Thyroid gland (tissue), 4 donors: ENCODE results near the gene CTSV. TPM values are rescaled to one million over a fixed set of nuclear protein-coding genes. Genes with fewer than 3 reads are reported as not detected.
"Not testable (repeated sequence)": the region's sequence is repeated elsewhere in the genome, so short reads cannot be mapped to it uniquely, and the experiment has no call there.

Source experiments
- DNase-seq, 2 donors: peaks; one replicate each; pipeline ENCODE4 v3.0.0-alpha.2; 2019
- H3K27ac ChIP-seq, 3 donors: fragments of 200-600 bp; sonication (generic); 1 replicate in 2 of 3; 2 replicates in 1 of 3; pipeline ENCODE4 v1.5.1; 2016 to 2019; ENCODE audit warnings: mild to moderate bottlenecking in 1 of 3, moderate library complexity in 1 of 3
- H3K27me3 ChIP-seq: fragments of 200-600 bp; sonication (generic); one replicate; pipeline ENCODE4 v1.5.1; 2019
- H3K36me3 ChIP-seq, 2 donors: fragments of 200-600 bp; sonication (generic); one replicate each; pipeline ENCODE4 v1.5.1; 2016 to 2019
- H3K4me1 ChIP-seq, 2 donors: fragments of 200-600 bp; sonication (generic); one replicate each; pipeline ENCODE4 v1.5.1; 2017 to 2019
- H3K4me3 ChIP-seq, 3 donors: fragments of 200-600 bp; sonication (generic); replicated peaks in 1 of 3; 1 replicate in 2 of 3; 2 replicates in 1 of 3; pipeline ENCODE4 v1.5.1; 2016; ENCODE audit warnings: mild to moderate bottlenecking in 1 of 3
- H3K9me3 ChIP-seq: fragments of 200-600 bp; sonication (generic); one replicate; pipeline ENCODE4 v1.5.1; 2017
- CTCF ChIP-seq, 6 experiments: fragments of 200-600 bp in 3 of 6; fragments of 450-650 bp in 3 of 6; sonication (generic) in 3 of 6; IDR thresholded peaks; one replicate each; pipeline ENCODE4 v1.5.1; 2016 to 2019; ENCODE audit warnings: antibody characterized with exemption in 6 of 6, mild to moderate bottlenecking in 2 of 6, inconsistent platforms in 1 of 6, moderate library complexity in 1 of 6
- POLR2A ChIP-seq, 2 donors: fragments of 450-650 bp; IDR thresholded peaks; one replicate each; pipeline ENCODE4 v1.6.1; 2017; ENCODE audit warnings: antibody characterized with exemption in 2 of 2, mild to moderate bottlenecking in 2 of 2, moderate library complexity in 1 of 2
- WGBS, 2 donors: methylation state at CpG; one replicate each; pipeline ENCODE4 v1.1.5; 2017; 5-methylcytosine and 5-hydroxymethylcytosine counted together
- intact Hi-C: fragments of 100-400 bp; cut with DNase I; formaldehyde crosslinking; loops from one replicate; pipeline ENCODE4 v1.15.1; 2023
- total RNA-seq, 4 donors: library from RNA; depleted of rRNA; stranded (reverse); fragments of >200 nt; gene quantifications; one replicate each; pipeline ENCODE4 v1.2.3, GENCODE V29; 2016

Gene CTSV
- total RNA-seq, 4 donors from 2014 or later, result 0.89 to 6.3 (median 2.2) TPM

- no peaks in the 10 kb centered on the region for H3K36me3 ChIP-seq
- H3K9me3 ChIP-seq, result no peaks in the 10 kb centered on the region
- no peak overlapping the region for H3K4me3 ChIP-seq
- TF ChIP-seq CTCF (IDR thresholded peaks at IDR 0.05) (no peak), POLR2A (IDR thresholded peaks at IDR 0.05) (no peak)
- peaks cover 5 to 7% of the 10 kb centered on the region in 2 donors for H3K4me1 ChIP-seq
- 17 to 60% methylated on average over 7 of the region's 11 CpGs for WGBS, 2 donors
- DNase-seq, result no peak
- H3K27me3 ChIP-seq, result no peaks in the 10 kb centered on the region
- no peak overlapping the region for H3K27ac ChIP-seq
- intact Hi-C loops, result no loop called here
These were observed 37.3 kb upstream of the CTSV start for GRCh38 chr9:97076238-97076637.

GRCh38 chr9:97075289-97075985 lies 36.5 kb upstream of the CTSV start:
- H3K4me1 ChIP-seq, result peaks cover 5 to 7% of the 10 kb centered on the region in 2 donors
- no peak for TF ChIP-seq POLR2A (IDR thresholded peaks at IDR 0.05)
- no peak for TF ChIP-seq CTCF (IDR thresholded peaks at IDR 0.05)
- no peak overlapping the region for H3K4me3 ChIP-seq
- intact Hi-C loops, result no loop called here
- 58 to 68% methylated on average over 6 of the region's 6 CpGs for WGBS, 2 donors
- H3K9me3 ChIP-seq, result no peaks in the 10 kb centered on the region
- no peaks in the 10 kb centered on the region for H3K27me3 ChIP-seq
- no peak overlapping the region for H3K27ac ChIP-seq
- H3K36me3 ChIP-seq, result no peaks in the 10 kb centered on the region
- DNase-seq, result no peak

GRCh38 chr9:97073506-97073905 lies 34.6 kb upstream of the CTSV start:
- Histone ChIP-seq H3K4me1 (peaks cover 5 to 7% of the 10 kb centered on the region in 2 donors), H3K9me3 (no peaks in the 10 kb centered on the region), H3K4me3 (no peak overlapping the region), H3K27me3 (no peaks in the 10 kb centered on the region), H3K36me3 (no peaks in the 10 kb centered on the region), H3K27ac (no peak overlapping the region)
- WGBS, 2 donors, result 64 to 69% methylated on average over 1 of the region's 1 CpG
- DNase-seq, result no peak
- TF ChIP-seq POLR2A (IDR thresholded peaks at IDR 0.05) (no peak), CTCF (IDR thresholded peaks at IDR 0.05) (no peak)
- intact Hi-C loops, result no loop called here

- intact Hi-C loops, result no loop called here
- no peak for DNase-seq
- peaks cover 5 to 7% of the 10 kb centered on the region in 2 donors for H3K4me1 ChIP-seq
- no peak for TF ChIP-seq CTCF (IDR thresholded peaks at IDR 0.05)
- no peak for TF ChIP-seq POLR2A (IDR thresholded peaks at IDR 0.05)
- no peaks in the 10 kb centered on the region for H3K27me3 ChIP-seq
- no peak overlapping the region for H3K4me3 ChIP-seq
- H3K36me3 ChIP-seq, result no peaks in the 10 kb centered on the region
- 56 to 58% methylated on average over 7 of the region's 7 CpGs for WGBS, 2 donors
- no peak overlapping the region for H3K27ac ChIP-seq
- no peaks in the 10 kb centered on the region for H3K9me3 ChIP-seq
These were observed 33.4 kb upstream of the CTSV start for GRCh38 chr9:97072285-97072776.

- H3K4me3 ChIP-seq, H3K27ac ChIP-seq, H3K27me3 ChIP-seq, H3K36me3 ChIP-seq, DNase-seq, H3K4me1 ChIP-seq, H3K9me3 ChIP-seq, intact Hi-C loops: not testable (repeated sequence)
- 94 to 96% methylated on average over 4 of the region's 4 CpGs for WGBS, 2 donors
These were observed 31.4 kb upstream of the CTSV start for GRCh38 chr9:97070325-97070724.
